SK-N-SH treated with all-trans-retinoic acid at 6 μM for 48 hours (cell line): ENCODE measurements around the gene DPYD.

Experiments
- ESRRG ChIP-seq: fragments of 250-450 bp; sonication (Bioruptor Pico); IDR thresholded peaks from 2 replicates; pipeline ENCODE4 v1.6.1; 2021; ENCODE audit warnings: mild to moderate bottlenecking
- TCF4 ChIP-seq: fragments of 250-450 bp; sonication (Bioruptor Pico); IDR thresholded peaks from 2 replicates; pipeline ENCODE4 v1.8.0; 2021; ENCODE audit warnings: mild to moderate bottlenecking, moderate library complexity, borderline replicate concordance
- ZFP3 ChIP-seq: fragments of 250-450 bp; sonication (Bioruptor Pico); IDR thresholded peaks from 2 replicates; pipeline ENCODE4 v1.5.0; 2020; ENCODE audit warnings: mild to moderate bottlenecking, moderate library complexity
- ZFP30 ChIP-seq: fragments of 450-650 bp; formaldehyde crosslinking; IDR thresholded peaks from 2 replicates; pipeline ENCODE4 v1.5.0; 2022; ENCODE audit warnings: mild to moderate bottlenecking, moderate library complexity
- TF ChIP-seq, protein P1 (sequence below): fragments of 250-450 bp; sonication (Bioruptor Pico); IDR thresholded peaks from 2 replicates; pipeline ENCODE4 v1.8.0; 2020; ENCODE audit warnings: mild to moderate bottlenecking, moderate library complexity, borderline replicate concordance
- TF ChIP-seq, protein P2 (sequence below): fragments of 250-450 bp; sonication (Bioruptor Pico); IDR thresholded peaks from 2 replicates; pipeline ENCODE4 v1.5.0; 2020; ENCODE audit warnings: mild to moderate bottlenecking, moderate library complexity
- TF ChIP-seq, protein P3 (sequence below): fragments of 250-450 bp; sonication (Bioruptor Pico); IDR thresholded peaks from 2 replicates; pipeline ENCODE4 v1.5.1; 2020; ENCODE audit warnings: low read depth, mild to moderate bottlenecking, moderate library complexity
- TF ChIP-seq, protein P4 (sequence below): fragments of 250-450 bp; sonication (Bioruptor Pico); IDR thresholded peaks from 2 replicates; pipeline ENCODE4 v1.8.0; 2021; ENCODE audit warnings: low read depth, mild to moderate bottlenecking, moderate library complexity, borderline replicate concordance

DNA sequence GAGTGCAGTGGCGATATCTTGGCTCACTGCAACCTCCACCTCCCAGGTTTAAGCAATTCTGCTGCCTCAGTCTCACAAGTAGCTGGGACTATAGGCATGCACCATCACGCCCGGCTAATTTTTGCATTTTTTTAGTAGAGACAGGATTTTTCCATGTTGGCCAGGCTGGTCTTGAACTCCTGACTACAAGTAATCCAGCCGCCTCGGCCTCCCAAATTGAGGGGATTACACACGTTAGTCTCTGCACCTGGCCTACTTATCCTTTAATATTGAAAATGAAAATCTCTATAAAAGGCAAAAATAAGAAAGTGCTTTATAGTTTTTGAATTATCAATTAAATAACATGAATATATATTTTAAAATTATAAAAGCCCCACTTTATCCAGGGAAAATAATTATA lies 190.6 kb downstream of the DPYD start:
- TF ChIP-seq ZFP3 (CRISPR knock-in tag): no peak
- TF ChIP-seq ZFP30 (CRISPR knock-in tag): no peak
- TF ChIP-seq, protein P1, sequence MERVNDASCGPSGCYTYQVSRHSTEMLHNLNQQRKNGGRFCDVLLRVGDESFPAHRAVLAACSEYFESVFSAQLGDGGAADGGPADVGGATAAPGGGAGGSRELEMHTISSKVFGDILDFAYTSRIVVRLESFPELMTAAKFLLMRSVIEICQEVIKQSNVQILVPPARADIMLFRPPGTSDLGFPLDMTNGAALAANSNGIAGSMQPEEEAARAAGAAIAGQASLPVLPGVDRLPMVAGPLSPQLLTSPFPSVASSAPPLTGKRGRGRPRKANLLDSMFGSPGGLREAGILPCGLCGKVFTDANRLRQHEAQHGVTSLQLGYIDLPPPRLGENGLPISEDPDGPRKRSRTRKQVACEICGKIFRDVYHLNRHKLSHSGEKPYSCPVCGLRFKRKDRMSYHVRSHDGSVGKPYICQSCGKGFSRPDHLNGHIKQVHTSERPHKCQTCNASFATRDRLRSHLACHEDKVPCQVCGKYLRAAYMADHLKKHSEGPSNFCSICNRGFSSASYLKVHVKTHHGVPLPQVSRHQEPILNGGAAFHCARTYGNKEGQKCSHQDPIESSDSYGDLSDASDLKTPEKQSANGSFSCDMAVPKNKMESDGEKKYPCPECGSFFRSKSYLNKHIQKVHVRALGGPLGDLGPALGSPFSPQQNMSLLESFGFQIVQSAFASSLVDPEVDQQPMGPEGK (CRISPR knock-in tag): no peak
- TF ChIP-seq, protein P2, sequence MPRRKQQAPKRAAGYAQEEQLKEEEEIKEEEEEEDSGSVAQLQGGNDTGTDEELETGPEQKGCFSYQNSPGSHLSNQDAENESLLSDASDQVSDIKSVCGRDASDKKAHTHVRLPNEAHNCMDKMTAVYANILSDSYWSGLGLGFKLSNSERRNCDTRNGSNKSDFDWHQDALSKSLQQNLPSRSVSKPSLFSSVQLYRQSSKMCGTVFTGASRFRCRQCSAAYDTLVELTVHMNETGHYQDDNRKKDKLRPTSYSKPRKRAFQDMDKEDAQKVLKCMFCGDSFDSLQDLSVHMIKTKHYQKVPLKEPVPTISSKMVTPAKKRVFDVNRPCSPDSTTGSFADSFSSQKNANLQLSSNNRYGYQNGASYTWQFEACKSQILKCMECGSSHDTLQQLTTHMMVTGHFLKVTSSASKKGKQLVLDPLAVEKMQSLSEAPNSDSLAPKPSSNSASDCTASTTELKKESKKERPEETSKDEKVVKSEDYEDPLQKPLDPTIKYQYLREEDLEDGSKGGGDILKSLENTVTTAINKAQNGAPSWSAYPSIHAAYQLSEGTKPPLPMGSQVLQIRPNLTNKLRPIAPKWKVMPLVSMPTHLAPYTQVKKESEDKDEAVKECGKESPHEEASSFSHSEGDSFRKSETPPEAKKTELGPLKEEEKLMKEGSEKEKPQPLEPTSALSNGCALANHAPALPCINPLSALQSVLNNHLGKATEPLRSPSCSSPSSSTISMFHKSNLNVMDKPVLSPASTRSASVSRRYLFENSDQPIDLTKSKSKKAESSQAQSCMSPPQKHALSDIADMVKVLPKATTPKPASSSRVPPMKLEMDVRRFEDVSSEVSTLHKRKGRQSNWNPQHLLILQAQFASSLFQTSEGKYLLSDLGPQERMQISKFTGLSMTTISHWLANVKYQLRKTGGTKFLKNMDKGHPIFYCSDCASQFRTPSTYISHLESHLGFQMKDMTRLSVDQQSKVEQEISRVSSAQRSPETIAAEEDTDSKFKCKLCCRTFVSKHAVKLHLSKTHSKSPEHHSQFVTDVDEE: no peak
- TF ChIP-seq TCF4 (CRISPR knock-in tag): no peak
- TF ChIP-seq, protein P3, sequence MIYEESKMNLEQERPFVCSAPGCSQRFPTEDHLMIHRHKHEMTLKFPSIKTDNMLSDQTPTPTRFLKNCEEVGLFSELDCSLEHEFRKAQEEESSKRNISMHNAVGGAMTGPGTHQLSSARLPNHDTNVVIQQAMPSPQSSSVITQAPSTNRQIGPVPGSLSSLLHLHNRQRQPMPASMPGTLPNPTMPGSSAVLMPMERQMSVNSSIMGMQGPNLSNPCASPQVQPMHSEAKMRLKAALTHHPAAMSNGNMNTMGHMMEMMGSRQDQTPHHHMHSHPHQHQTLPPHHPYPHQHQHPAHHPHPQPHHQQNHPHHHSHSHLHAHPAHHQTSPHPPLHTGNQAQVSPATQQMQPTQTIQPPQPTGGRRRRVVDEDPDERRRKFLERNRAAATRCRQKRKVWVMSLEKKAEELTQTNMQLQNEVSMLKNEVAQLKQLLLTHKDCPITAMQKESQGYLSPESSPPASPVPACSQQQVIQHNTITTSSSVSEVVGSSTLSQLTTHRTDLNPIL (CRISPR knock-in tag): no peak
- no peak for TF ChIP-seq ESRRG
- TF ChIP-seq, protein P4, sequence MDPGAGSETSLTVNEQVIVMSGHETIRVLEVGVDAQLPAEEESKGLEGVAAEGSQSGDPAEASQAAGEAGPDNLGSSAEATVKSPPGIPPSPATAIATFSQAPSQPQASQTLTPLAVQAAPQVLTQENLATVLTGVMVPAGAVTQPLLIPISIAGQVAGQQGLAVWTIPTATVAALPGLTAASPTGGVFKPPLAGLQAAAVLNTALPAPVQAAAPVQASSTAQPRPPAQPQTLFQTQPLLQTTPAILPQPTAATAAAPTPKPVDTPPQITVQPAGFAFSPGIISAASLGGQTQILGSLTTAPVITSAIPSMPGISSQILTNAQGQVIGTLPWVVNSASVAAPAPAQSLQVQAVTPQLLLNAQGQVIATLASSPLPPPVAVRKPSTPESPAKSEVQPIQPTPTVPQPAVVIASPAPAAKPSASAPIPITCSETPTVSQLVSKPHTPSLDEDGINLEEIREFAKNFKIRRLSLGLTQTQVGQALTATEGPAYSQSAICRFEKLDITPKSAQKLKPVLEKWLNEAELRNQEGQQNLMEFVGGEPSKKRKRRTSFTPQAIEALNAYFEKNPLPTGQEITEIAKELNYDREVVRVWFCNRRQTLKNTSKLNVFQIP: no peak
